ENCODE data around the gene C6orf136.

C6orf136 gene

DNA sequence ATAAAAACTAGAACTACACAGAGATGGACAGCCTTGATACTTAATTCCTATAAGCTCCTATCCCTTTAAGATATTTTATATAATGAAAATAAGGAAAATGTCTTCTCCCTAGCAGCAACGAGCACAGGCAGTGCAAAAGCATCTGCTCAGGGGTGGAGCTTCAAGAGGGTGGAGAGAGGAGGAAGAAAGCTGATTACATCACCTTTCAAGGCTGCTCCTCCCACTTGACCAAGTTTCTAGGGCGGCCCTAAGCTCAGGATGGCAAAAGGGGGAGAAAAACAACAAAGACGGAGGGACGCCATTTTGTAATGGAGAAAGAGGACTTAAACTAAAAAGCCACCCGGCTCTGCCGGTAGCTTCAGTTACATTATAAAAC, 32.1 kb upstream of the C6orf136 start:
- Histone ChIP-seq H3K4me3 (ENCODE audit: low read length) (peak overlapping the region; percentile 92), H4K20me1 (ENCODE audit: insufficient read depth, low read length) (peaks cover 23% of the 10 kb centered on the region), H3K79me2 (ENCODE audit: low read length) (peaks cover 85% of the 10 kb centered on the region), H3K4me1 (ENCODE audit: low read length) (peaks cover 27% of the 10 kb centered on the region), H2AFZ (ENCODE audit: low read depth, low read length) (no peak overlapping the region), H3K9ac (ENCODE audit: low read length) (peak overlapping the region; percentile 100), H3K36me3 (replicated peaks; ENCODE audit: low read depth, low read length) (peaks cover 61% of the 10 kb centered on the region), H3K27me3 (ENCODE audit: low read depth, low read length) (no peaks in the 10 kb centered on the region), H3K9me3 (ENCODE audit: insufficient read depth, low read length) (no peaks in the 10 kb centered on the region), H3K27ac (ENCODE audit: low read length) (peak overlapping the region; percentile 87), H3K4me2 (ENCODE audit: low read length) (peak overlapping the region; percentile 99)
- TF ChIP-seq EZH2phosphoT487 (IDR thresholded peaks at IDR 0.05; ENCODE audit: low read depth) = no peak
- TF ChIP-seq, protein P1, sequence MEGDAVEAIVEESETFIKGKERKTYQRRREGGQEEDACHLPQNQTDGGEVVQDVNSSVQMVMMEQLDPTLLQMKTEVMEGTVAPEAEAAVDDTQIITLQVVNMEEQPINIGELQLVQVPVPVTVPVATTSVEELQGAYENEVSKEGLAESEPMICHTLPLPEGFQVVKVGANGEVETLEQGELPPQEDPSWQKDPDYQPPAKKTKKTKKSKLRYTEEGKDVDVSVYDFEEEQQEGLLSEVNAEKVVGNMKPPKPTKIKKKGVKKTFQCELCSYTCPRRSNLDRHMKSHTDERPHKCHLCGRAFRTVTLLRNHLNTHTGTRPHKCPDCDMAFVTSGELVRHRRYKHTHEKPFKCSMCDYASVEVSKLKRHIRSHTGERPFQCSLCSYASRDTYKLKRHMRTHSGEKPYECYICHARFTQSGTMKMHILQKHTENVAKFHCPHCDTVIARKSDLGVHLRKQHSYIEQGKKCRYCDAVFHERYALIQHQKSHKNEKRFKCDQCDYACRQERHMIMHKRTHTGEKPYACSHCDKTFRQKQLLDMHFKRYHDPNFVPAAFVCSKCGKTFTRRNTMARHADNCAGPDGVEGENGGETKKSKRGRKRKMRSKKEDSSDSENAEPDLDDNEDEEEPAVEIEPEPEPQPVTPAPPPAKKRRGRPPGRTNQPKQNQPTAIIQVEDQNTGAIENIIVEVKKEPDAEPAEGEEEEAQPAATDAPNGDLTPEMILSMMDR (IDR thresholded peaks at IDR 0.05; ENCODE audit: low read depth, low read length) = no peak

DNA sequence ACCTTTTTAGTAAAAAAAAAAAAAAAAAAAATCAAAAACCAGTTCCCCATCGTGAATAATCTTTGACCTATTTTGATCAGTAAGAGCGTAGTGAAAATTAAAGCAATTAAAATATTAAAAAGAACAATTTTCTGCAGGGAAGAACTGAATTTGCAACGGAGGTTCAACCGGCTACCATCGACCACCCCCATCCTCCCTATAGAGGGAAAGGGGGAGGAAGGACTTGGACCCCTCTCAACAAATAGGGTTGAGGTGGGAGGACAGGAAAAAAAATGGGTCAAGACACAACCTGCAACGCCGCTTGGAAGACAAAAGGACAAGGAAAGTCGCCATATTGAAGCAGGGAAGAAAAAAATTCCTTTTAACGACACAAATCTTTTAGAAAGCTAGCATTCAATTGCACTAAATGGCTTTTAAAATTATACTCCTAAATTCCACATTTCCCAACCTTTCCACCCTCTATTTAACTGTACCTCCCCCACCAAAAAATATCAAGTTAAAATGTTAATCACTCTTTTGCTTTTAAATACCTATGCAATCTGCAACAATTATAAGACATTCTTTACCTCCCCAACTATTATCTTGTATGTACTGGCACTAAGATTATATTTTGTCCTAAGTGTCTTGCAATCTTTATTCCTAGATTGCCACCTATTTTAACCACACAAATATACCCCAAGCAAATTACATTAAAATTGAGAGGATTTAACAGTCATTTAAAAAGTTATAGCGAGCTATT, 31.5 kb upstream of the C6orf136 start:
- Histone ChIP-seq H3K27ac (ENCODE audit: low read length) (peak overlapping the region; percentile 87), H3K4me3 (ENCODE audit: low read length) (peak overlapping the region; percentile 92), H3K36me3 (replicated peaks; ENCODE audit: low read depth, low read length) (peaks cover 56% of the 10 kb centered on the region)

DNA sequence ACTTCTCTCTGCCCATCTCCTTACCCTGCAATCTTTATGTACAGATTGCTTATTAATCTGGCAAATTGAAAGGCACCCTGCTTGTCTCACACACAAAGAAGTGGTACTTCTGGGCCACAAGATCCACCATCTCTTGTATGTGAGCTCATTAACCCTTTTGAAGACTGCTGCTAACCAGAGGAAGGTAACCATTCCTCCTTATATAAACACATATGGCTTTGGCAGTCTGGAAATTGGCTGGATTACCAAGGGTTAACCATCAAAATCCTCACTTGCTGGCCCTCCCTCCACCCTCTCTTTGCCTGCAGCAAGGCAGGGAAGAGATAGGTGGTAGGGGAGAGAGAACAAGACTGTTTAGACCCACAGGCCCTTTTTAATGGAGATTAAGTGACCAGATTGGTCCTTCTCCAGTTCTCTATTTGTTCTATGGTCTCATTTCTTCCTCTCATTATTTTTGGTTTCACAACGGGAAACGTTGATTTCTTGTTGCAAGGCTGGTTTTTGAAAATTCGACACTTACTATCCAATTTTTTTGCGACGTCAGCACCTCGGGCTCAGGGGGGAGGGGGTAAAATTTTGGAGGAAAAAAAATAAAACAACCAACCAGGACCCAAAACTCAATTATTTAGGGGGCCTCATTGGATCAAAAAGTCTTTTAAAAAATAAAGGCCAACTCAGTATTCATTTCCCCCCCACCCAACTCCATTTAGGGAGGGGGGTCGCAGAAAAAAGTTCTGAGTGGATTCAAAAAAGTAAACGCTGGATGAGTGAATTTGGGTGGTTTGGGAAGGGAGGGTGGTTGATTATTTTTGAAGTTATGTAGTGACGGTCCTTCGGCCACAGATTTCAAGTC, 30.7 kb upstream of the C6orf136 start:
- Histone ChIP-seq H3K4me1 (ENCODE audit: low read length) (peaks cover 27% of the 10 kb centered on the region), H4K20me1 (ENCODE audit: insufficient read depth, low read length) (peaks cover 19% of the 10 kb centered on the region), H3K79me2 (ENCODE audit: low read length) (peaks cover 76% of the 10 kb centered on the region), H3K4me3 (ENCODE audit: low read length) (peak overlapping the region; percentile 92), H2AFZ (ENCODE audit: low read depth, low read length) (no peak overlapping the region), H3K9me3 (ENCODE audit: insufficient read depth, low read length) (no peaks in the 10 kb centered on the region), H3K9ac (ENCODE audit: low read length) (peak overlapping the region; percentile 100), H3K4me2 (ENCODE audit: low read length) (peak overlapping the region; percentile 99), H3K27ac (ENCODE audit: low read length) (peak overlapping the region; percentile 87), H3K27me3 (ENCODE audit: low read depth, low read length) (no peaks in the 10 kb centered on the region), H3K36me3 (replicated peaks; ENCODE audit: low read depth, low read length) (peaks cover 51% of the 10 kb centered on the region)
- no peak for TF ChIP-seq EZH2phosphoT487 (IDR thresholded peaks at IDR 0.05; ENCODE audit: low read depth)
- TF ChIP-seq, protein P1 (IDR thresholded peaks at IDR 0.05; ENCODE audit: low read depth, low read length) = no peak

More for the DNA sequence above, 31.5 kb upstream of the C6orf136 start:
- Histone ChIP-seq H3K9ac (ENCODE audit: low read length) (peak overlapping the region; percentile 100), H3K27me3 (ENCODE audit: low read depth, low read length) (no peaks in the 10 kb centered on the region), H2AFZ (ENCODE audit: low read depth, low read length) (no peak overlapping the region), H3K79me2 (ENCODE audit: low read length) (peaks cover 81% of the 10 kb centered on the region), H3K4me1 (ENCODE audit: low read length) (peaks cover 27% of the 10 kb centered on the region), H3K9me3 (ENCODE audit: insufficient read depth, low read length) (no peaks in the 10 kb centered on the region), H3K4me2 (ENCODE audit: low read length) (peak overlapping the region; percentile 99), H4K20me1 (ENCODE audit: insufficient read depth, low read length) (peaks cover 20% of the 10 kb centered on the region)
- no peak for TF ChIP-seq EZH2phosphoT487 (IDR thresholded peaks at IDR 0.05; ENCODE audit: low read depth)
- TF ChIP-seq, protein P1 (IDR thresholded peaks at IDR 0.05; ENCODE audit: low read depth, low read length) = no peak

Measured in OCI-LY3 (cell line).